Trophoblast cell (in vitro differentiated cells and primary cell): ENCODE measurements around the gene IL1R1.

Experiments used
- DNase-seq, 2 donors: peaks; one replicate each; pipeline ENCODE4 v3.0.0-alpha.2; 2016
- H2AFZ ChIP-seq: 2 replicates; pipeline ENCODE4 v1.6.1; 2013; ENCODE audit warnings: low read length, moderate library complexity, mild to moderate bottlenecking; ENCODE audit not compliant: insufficient read depth, poor library complexity
- H2AK5ac ChIP-seq: 2 replicates; pipeline ENCODE4 v1.6.1; 2013; ENCODE audit warnings: mild to moderate bottlenecking, low read length
- H2BK120ac ChIP-seq: 2 replicates; pipeline ENCODE4 v1.6.1; 2013; ENCODE audit warnings: low read length, mild to moderate bottlenecking, moderate library complexity; ENCODE audit not compliant: insufficient read depth, poor library complexity
- H2BK12ac ChIP-seq: 2 replicates; pipeline ENCODE4 v1.6.1; 2013; ENCODE audit warnings: mild to moderate bottlenecking, low read length, moderate library complexity
- H2BK5ac ChIP-seq: 2 replicates; pipeline ENCODE4 v1.6.1; 2013; ENCODE audit warnings: low read length, low read depth, moderate library complexity, mild to moderate bottlenecking; ENCODE audit not compliant: poor library complexity
- H3K14ac ChIP-seq: 2 replicates; pipeline ENCODE4 v1.6.1; 2013; ENCODE audit warnings: mild to moderate bottlenecking, low read length
- H3K18ac ChIP-seq: 2 replicates; pipeline ENCODE4 v1.6.1; 2013; ENCODE audit warnings: mild to moderate bottlenecking, low read length
- H3K23ac ChIP-seq: 2 replicates; pipeline ENCODE4 v1.6.1; 2013; ENCODE audit warnings: low read length
- H3K27ac ChIP-seq: 2 replicates; pipeline ENCODE4 v1.5.1; 2013; ENCODE audit warnings: low read depth, mild to moderate bottlenecking, inconsistent platforms, low read length, moderate library complexity
- H3K27me3 ChIP-seq: 2 replicates; pipeline ENCODE4 v1.6.1; 2013; ENCODE audit warnings: inconsistent platforms, mild to moderate bottlenecking, low read length, moderate library complexity; ENCODE audit not compliant: insufficient read depth
- H3K36me3 ChIP-seq, 2 experiments: 1 replicate in 1 of 2; 2 replicates in 1 of 2; pipeline ENCODE4 v1.6.1; 2013; ENCODE audit warnings: low read length in 2 of 2, mild to moderate bottlenecking in 2 of 2, moderate library complexity in 1 of 2; ENCODE audit not compliant: insufficient read depth in 2 of 2, control insufficient read depth in 1 of 2
- H3K4ac ChIP-seq: 2 replicates; pipeline ENCODE4 v1.6.1; 2013; ENCODE audit warnings: low read depth, mild to moderate bottlenecking, low read length, moderate library complexity
- H3K4me1 ChIP-seq, 2 experiments: 1 replicate in 1 of 2; 2 replicates in 1 of 2; pipeline ENCODE4 v1.6.1; 2013; ENCODE audit warnings: low read length in 2 of 2, mild to moderate bottlenecking in 2 of 2, moderate library complexity in 1 of 2; ENCODE audit not compliant: insufficient read depth in 2 of 2, control insufficient read depth in 1 of 2
- H3K4me2 ChIP-seq: 2 replicates; pipeline ENCODE4 v1.6.1; 2013; ENCODE audit warnings: inconsistent platforms, mild to moderate bottlenecking, low read length, moderate library complexity
- H3K4me3 ChIP-seq: 2 replicates; pipeline ENCODE4 v1.5.1; 2013; ENCODE audit warnings: mild to moderate bottlenecking, low read depth, low read length, inconsistent platforms
- H3K79me1 ChIP-seq: one replicate; pipeline ENCODE4 v1.6.1; 2013; ENCODE audit warnings: low read length
- H3K79me2 ChIP-seq: 2 replicates; pipeline ENCODE4 v1.6.1; 2013; ENCODE audit warnings: low read length, mild to moderate bottlenecking; ENCODE audit not compliant: control insufficient read depth, insufficient read depth, poor library complexity
- H3K9ac ChIP-seq: 2 replicates; pipeline ENCODE4 v1.6.1; 2013; ENCODE audit warnings: mild to moderate bottlenecking, low read length
- H3K9me3 ChIP-seq: 2 replicates; pipeline ENCODE4 v1.6.1; 2013; ENCODE audit warnings: low read depth, mild to moderate bottlenecking, control low read depth, inconsistent platforms, low read length; ENCODE audit not compliant: insufficient read depth
- H4K12ac ChIP-seq: 2 replicates; pipeline ENCODE4 v1.6.1; 2013; ENCODE audit warnings: low read depth, mild to moderate bottlenecking, low read length, moderate library complexity
- H4K8ac ChIP-seq: 2 replicates; pipeline ENCODE4 v1.6.1; 2013; ENCODE audit warnings: low read depth, mild to moderate bottlenecking, low read length, moderate library complexity
- H4K91ac ChIP-seq: one replicate; pipeline ENCODE4 v1.6.1; 2013; ENCODE audit warnings: low read depth, mild to moderate bottlenecking, low read length, moderate library complexity
- WGBS: extraction: QIAGEN DNeasy Blood & Tissue Kit; methylation state at CpG from one replicate; pipeline ENCODE4 v1.1.7; 2013; ENCODE audit warnings: missing lambda C conversion rate; ENCODE audit not compliant: insufficient read length, insufficient coverage; ENCODE audit errors: extremely low coverage; 5-methylcytosine and 5-hydroxymethylcytosine counted together

Gene IL1R1

DNA sequence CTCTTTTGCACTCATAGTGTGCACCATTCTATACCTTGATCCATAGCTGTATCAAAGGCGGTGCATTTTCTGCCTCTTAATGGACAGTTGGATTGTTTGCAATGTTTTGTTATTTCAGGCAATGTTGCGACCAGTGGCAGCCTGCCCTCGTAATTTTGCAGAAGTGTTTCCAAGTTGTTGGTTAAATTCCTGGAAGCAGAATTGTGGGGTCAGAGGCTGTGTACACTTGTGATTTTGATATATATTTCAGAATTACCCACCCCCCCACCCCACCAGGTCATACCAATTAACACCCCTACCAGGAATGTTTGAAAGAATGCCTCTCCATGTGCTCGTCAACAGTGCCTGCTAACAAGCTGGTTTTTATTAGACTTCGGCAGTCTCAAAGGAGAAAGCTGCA is 32.4 kb upstream of the IL1R1 start:
- Histone ChIP-seq H3K27me3 (no peaks in the 10 kb centered on the region), H4K8ac (no peak overlapping the region), H3K4me3 (no peak overlapping the region), H2BK5ac (no peak overlapping the region), H3K36me3 (no peaks in the 10 kb centered on the region), H3K23ac (no peak overlapping the region), H3K9me3 (no peaks in the 10 kb centered on the region), H2BK120ac (no peak overlapping the region), H4K12ac (no peak overlapping the region), H2AFZ (no peak overlapping the region), H3K9ac (no peak overlapping the region), H3K14ac (no peak overlapping the region), H3K18ac (no peak overlapping the region), H3K79me1 (peaks cover 6% of the 10 kb centered on the region), H3K4me2 (no peak overlapping the region), H2BK12ac (no peak overlapping the region), H2AK5ac (no peak overlapping the region), H3K4ac (no peak overlapping the region), H3K4me1 (peaks cover 4 to 10% of the 10 kb centered on the region in 2 experiments), H3K27ac (no peak overlapping the region), H3K79me2 (no peaks in the 10 kb centered on the region), H4K91ac (no peak overlapping the region)
- WGBS = no CpG with 5 or more reads among the region's 5 CpGs
- no peak for DNase-seq

- DNase-seq = no peak
- Histone ChIP-seq H3K27me3 (no peaks in the 10 kb centered on the region), H3K4me1 (peaks cover 4 to 10% of the 10 kb centered on the region in 2 experiments), H3K4ac (no peak overlapping the region), H3K18ac (no peak overlapping the region), H3K4me2 (no peak overlapping the region), H3K36me3 (no peaks in the 10 kb centered on the region), H3K23ac (no peak overlapping the region), H2BK120ac (no peak overlapping the region), H3K9me3 (no peaks in the 10 kb centered on the region), H2AFZ (peak overlapping the region; percentile 3), H3K79me1 (peaks cover 8% of the 10 kb centered on the region), H3K27ac (no peak overlapping the region), H2AK5ac (peak overlapping the region; percentile 28), H2BK5ac (no peak overlapping the region), H3K79me2 (no peaks in the 10 kb centered on the region), H4K8ac (no peak overlapping the region), H3K14ac (no peak overlapping the region), H4K12ac (no peak overlapping the region), H3K4me3 (no peak overlapping the region), H3K9ac (no peak overlapping the region), H2BK12ac (peak overlapping the region; percentile 47), H4K91ac (peak overlapping the region; percentile 13)
- WGBS = no CpG with 5 or more reads among the region's 13 CpGs
Measured at GRCh38 chr2:102110596-102111334, 31.8 kb upstream of the IL1R1 start.

- no peak overlapping the region for H3K9ac ChIP-seq
Measured at GRCh38 chr2:102111823-102112222, 30.7 kb upstream of the IL1R1 start.

DNA sequence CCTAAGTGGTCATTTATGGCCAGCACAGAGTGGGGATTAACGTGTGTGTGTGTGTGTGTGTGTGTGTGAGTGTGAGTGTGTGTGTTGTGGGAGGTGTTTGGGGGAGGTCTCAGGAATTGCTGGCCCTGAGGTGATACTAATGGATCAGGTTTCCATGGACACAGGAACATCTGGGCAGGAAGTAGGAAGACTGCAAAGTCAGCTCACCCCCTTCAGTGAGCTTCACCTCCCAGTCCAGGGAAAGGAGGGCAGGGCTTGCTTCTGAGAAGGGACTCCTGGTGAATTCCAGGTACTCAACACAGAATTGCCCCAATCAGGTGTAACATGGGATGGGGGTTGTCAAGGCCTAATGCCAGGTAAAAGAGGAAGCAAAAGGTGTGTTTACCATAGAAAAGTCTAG is 30.3 kb upstream of the IL1R1 start:
- H4K91ac ChIP-seq = peak overlapping the region; percentile 8
- peak overlapping the region; percentile 67 for H2BK12ac ChIP-seq
- no peak overlapping the region for H2AFZ ChIP-seq
- H3K9ac ChIP-seq = no peak overlapping the region
- no CpG with 5 or more reads among the region's 1 CpG for WGBS
- H2BK120ac ChIP-seq = peak overlapping the region; percentile 28
- H3K18ac ChIP-seq = no peak overlapping the region
- no peak overlapping the region for H4K12ac ChIP-seq
- H3K27ac ChIP-seq = no peak overlapping the region
- H2AK5ac ChIP-seq = no peak overlapping the region
- no peak overlapping the region for H4K8ac ChIP-seq
- H3K4me3 ChIP-seq = peak overlapping the region; percentile 7
- no peaks in the 10 kb centered on the region for H3K27me3 ChIP-seq
- no peak overlapping the region for H3K4me2 ChIP-seq
- no peaks in the 10 kb centered on the region for H3K9me3 ChIP-seq
- H3K23ac ChIP-seq = no peak overlapping the region
- no peaks in the 10 kb centered on the region for H3K36me3 ChIP-seq
- no peak overlapping the region for H3K14ac ChIP-seq
- no peak overlapping the region for H2BK5ac ChIP-seq
- H3K79me2 ChIP-seq = no peaks in the 10 kb centered on the region
- H3K4ac ChIP-seq = no peak overlapping the region
- H3K79me1 ChIP-seq = peaks cover 8% of the 10 kb centered on the region
- no peak for DNase-seq
- H3K4me1 ChIP-seq = peaks cover 4 to 10% of the 10 kb centered on the region in 2 experiments

More at GRCh38 chr2:102111823-102112222, 30.7 kb upstream of the IL1R1 start:
- H3K14ac ChIP-seq = peak overlapping the region; percentile 26
- no peak overlapping the region for H4K12ac ChIP-seq
- no peak overlapping the region for H3K4me3 ChIP-seq
- H2BK120ac ChIP-seq = peak overlapping the region; percentile 28
- WGBS = no CpG with 5 or more reads among the region's 2 CpGs
- H3K36me3 ChIP-seq = no peaks in the 10 kb centered on the region
- H3K27ac ChIP-seq = no peak overlapping the region
- H2BK5ac ChIP-seq = no peak overlapping the region
- no peak overlapping the region for H2AK5ac ChIP-seq
- H4K91ac ChIP-seq = peak overlapping the region; percentile 8
- no peak overlapping the region for H3K23ac ChIP-seq
- no peak overlapping the region for H3K4me2 ChIP-seq
- peak overlapping the region; percentile 67 for H2BK12ac ChIP-seq
- H3K18ac ChIP-seq = no peak overlapping the region
- peak in 1 of 2 donors; percentile 30 for DNase-seq
- H3K27me3 ChIP-seq = no peaks in the 10 kb centered on the region
- H4K8ac ChIP-seq = no peak overlapping the region
- H3K79me2 ChIP-seq = no peaks in the 10 kb centered on the region
- peaks cover 4 to 10% of the 10 kb centered on the region in 2 experiments for H3K4me1 ChIP-seq
- no peak overlapping the region for H2AFZ ChIP-seq
- H3K4ac ChIP-seq = no peak overlapping the region
- H3K9me3 ChIP-seq = no peaks in the 10 kb centered on the region
- peaks cover 8% of the 10 kb centered on the region for H3K79me1 ChIP-seq
